K562 treated with DMSO at 1 percent for 4 hours (cell line): ENCODE data around the gene OR6F1. TPM values are rescaled to one million over a fixed set of nuclear protein-coding genes. Genes with fewer than 3 reads are reported as not detected.

Experiments
- total RNA-seq: library from RNA; unstranded; fragments of 300-600 nt; gene quantifications from 2 replicates; pipeline ENCODE4 v1.2.3, GENCODE V29; 2022; ENCODE audit not compliant: insufficient read depth

Gene OR6F1
- total RNA-seq, result not detected in 2 replicates

DNA sequence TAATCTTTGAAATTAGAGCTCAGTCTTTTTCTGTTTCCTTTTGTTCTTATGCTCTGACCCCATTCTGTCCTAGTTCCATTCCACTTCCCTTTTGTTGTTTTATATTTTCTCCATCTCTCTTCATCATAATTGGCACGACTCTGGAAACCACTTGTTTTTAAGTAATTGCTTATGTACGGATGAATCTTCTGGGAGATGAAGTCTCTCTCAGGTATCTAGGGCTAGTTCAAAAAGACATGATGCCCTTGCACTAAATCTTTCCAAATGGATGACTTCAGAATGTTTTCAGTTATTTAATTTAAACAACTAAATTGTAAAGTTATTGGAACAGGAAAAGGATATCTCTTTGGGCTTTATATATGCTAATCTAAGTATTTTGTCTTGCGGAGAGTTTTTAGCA lies at the start of gene OR6F1:
Gene OR6F1, minus strand, starts transcription at position 101 of the 400 bp plus-strand sequence. CDS start 3,891 bp downstream, outside the sequence.

DNA sequence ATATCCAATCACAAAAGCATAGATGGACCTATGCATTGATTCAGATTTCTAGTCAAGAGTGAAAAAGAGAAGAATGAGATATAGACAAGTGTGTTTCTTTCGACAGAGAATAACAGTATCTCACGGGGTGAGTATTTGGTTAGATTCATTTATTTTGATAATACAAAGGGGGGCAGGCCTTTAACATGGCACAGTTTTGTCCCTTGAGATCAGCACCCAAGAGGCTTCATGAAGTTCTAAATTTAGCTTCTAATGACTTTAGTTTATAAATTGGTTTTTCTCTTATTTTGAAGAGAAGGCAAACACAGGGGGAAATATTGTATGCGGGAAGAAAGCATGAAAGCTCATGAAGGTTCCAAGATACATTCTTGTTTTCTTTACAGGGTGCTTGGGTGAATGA lies 44.0 kb upstream of the OR6F1 start, which contains the start of gene OR1C1:
Gene OR1C1, minus strand, starts transcription at position 101 of the 400 bp plus-strand sequence. CDS start 2,150 bp downstream, outside the sequence.

DNA sequence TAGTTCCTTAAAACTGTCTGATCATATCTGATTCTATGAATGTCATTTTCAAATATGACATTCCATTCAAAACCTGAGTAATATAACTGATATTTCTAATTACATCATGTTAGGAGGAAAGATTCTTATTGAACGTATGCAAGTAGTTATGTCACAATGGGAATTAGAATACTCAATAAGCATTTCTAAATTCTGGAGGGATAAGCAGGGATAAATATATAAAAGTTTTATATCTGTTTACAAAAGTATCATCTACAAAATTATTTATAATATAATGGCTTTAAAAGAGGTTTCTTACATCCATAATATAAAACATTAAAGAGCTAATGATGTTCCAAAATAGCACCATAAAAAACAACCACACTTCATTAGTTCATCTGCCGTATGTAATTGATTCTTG lies 31.6 kb upstream of the OR6F1 start, which contains the start of gene OR14A2:
Gene OR14A2, minus strand, starts transcription at position 101 of the 400 bp plus-strand sequence.

DNA sequence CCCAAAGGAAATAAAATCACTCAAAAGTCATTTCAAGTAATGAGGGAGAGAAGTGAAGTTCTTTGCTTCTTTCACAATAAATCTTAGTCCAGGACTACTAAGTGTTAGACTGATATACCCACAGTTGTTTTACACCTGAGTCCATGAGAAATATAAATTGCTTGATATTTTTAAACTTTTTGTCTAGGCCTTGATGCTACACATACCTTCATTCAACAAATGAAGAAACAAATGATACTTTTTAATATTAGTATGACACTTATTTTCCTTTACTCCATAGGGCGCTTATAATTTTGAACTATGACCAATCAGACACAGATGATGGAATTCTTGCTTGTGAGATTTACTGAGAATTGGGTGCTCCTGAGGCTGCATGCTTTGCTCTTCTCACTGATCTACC lies 21.9 kb upstream of the OR6F1 start, which contains the start of gene OR14K1:
Gene OR14K1, plus strand, starts transcription at position 301 of the 400 bp plus-strand sequence. Its CDS starts 0 bp downstream, at position 301.

DNA sequence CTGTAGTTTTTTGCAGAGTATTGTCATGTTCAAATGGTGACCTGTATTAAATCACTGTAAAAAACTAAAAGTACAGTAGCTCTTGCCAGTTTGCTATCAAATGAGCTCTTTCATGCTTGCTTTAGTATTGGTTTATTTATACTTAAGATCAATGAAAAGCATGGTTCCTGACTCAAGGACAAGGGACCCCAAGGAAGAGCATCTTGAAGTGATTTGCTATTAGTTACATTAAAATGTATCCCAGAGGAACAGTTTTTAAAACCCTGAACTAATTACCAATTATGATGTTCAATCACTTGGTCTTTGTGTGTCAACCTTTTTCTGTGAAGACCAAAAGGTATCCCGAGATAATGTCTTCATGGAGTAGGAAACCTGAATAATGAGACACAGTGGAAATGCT lies 36.8 kb downstream of the OR6F1 start, which contains the start of gene OR13G1:
Gene OR13G1, minus strand, starts transcription at position 101 of the 400 bp plus-strand sequence. CDS start 6,698 bp downstream, outside the sequence.

Other genes with a start within 250 kb of the OR6F1 start
- not detected in 2 replicates for gene OR2C3, start 180.2 kb downstream of the OR6F1 start, total RNA-seq
- gene GCSAML, start 167.5 kb downstream of the OR6F1 start, total RNA-seq, result not detected in 2 replicates
- gene OR2G2, start 128.3 kb downstream of the OR6F1 start, total RNA-seq, result not detected in 2 replicates
- not detected in 2 replicates for gene OR2G3, start 111.1 kb downstream of the OR6F1 start, total RNA-seq
- gene OR13G1, start 36.9 kb downstream of the OR6F1 start, total RNA-seq, result not detected in 2 replicates
- gene OR14K1, start 22.0 kb upstream of the OR6F1 start, total RNA-seq, result not detected in 2 replicates
- gene OR14A2, start 31.5 kb upstream of the OR6F1 start, total RNA-seq, result not detected in 2 replicates
- gene OR1C1, start 43.9 kb upstream of the OR6F1 start, total RNA-seq, result not detected in 2 replicates
- not detected in 2 replicates for gene OR14A16, start 107.5 kb upstream of the OR6F1 start, total RNA-seq
- not detected in 2 replicates for gene OR11L1, start 125.2 kb upstream of the OR6F1 start, total RNA-seq
- 17.1 and 23.2 TPM in 2 replicates for gene TRIM58, start 140.5 kb upstream of the OR6F1 start, total RNA-seq
- gene OR2W3, start 178.9 kb upstream of the OR6F1 start, total RNA-seq, result 5.1 and 7.4 TPM in 2 replicates
- not detected in 2 replicates for gene OR2T8, start 203.6 kb upstream of the OR6F1 start, total RNA-seq
- not detected in 2 replicates for gene OR2AJ1, start 208.2 kb upstream of the OR6F1 start, total RNA-seq
- not detected in 2 replicates for gene OR2L8, start 232.2 kb upstream of the OR6F1 start, total RNA-seq
- gene OR2AK2, start 248.6 kb upstream of the OR6F1 start, total RNA-seq, result not detected in 2 replicates